Right lung (tissue), 5 donors: ENCODE data around the gene FAM210A. TPM values are rescaled to one million over a fixed set of nuclear protein-coding genes. Genes with fewer than 3 reads are reported as not detected.
"Not testable (repeated sequence)": the region's sequence is repeated elsewhere in the genome, so short reads cannot be mapped to it uniquely, and the experiment has no call there.

Source experiments
- DNase-seq, 2 donors: peaks; one replicate each; pipeline ENCODE4 v3.0.0-alpha.2; 2013
- polyA plus RNA-seq, 5 donors: library from polyadenylated mRNA; unstranded; fragments of 120-200 nt; gene quantifications; one replicate each; pipeline versions ENCODE4 v1.2.1 to v1.2.3, GENCODE V29; 2013; ENCODE audit warnings: inconsistent platforms in 1 of 5, low replicate concordance in 1 of 5; ENCODE audit not compliant: insufficient read length in 5 of 5, insufficient read depth in 1 of 5

FAM210A gene
- polyA plus RNA-seq, 5 donors: 14.6 to 17.6 (median 16.5) TPM

DNA sequence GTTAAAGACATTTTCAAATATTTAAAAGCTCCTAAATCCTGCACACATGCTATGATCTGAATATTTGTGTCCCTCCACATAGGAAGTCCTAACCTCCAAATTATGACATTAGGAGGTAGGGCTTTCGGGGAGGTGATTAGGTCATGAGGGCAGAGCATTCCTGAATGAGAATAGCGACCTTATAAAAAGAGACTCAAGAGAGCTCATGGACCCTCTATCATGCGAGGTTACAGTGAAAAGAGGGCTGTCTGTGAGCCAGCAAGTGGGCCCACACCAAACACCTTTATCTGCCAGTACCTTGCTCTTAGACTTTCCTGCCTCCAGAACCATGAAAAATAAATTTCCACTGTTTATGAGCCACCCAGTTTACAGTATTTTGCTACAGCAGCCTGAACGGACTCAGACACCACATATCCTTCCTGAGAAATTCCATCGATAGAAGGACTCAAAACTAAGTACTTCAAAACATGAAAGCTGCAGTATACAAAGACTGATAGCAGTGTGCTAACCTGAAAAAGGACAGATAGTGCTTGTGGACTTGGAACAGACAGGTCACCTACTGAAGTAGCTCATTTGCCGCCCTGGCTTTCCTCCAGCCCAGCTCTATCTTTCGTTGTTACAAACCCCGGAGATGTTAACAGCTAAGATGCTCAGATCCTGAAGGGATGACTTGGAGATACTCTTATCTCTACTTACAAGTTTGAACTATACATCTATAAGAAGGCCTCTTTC, 13.8 kb downstream of the FAM210A start:
- no peak for DNase-seq

DNA sequence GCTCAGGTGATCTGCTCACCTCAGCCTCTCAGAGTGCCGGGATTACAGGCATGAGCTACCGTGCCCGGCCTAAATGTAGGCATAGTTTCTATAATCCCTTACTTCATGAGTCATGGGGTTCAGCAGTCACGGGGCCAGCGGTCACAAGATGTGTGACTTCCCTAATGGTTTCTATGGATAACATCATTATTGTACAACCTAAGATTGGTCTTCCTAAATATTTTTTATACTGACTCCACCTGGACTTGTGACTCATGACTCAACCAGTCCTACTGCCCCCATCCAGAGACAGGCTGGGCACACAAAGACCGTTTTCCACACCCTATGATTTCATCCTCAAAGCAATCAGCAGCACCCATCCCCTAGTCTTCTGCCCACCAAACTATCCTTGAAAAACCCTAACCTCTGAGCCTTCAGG, 15.9 kb downstream of the FAM210A start:
- no peak for DNase-seq

DNA sequence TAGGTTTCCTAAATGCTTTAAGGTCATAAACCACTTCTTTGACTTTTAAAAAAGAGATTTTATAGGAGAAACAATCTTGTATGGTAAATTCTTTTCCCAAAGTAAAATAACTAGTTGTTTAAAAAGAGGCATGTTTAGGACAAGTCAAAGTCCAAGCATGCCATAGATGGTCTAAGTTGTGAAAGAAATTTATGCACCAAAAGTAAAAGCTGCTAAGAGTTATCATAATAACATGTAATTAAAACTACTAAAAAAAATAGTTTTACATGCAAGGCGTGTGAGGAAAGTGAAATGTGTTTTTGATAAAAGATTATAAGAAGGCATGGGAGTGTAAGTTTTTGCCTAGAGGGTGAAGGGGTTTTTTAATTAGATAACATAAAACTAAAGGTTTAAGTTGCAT, 22.5 kb downstream of the FAM210A start:
- no peak for DNase-seq

DNA sequence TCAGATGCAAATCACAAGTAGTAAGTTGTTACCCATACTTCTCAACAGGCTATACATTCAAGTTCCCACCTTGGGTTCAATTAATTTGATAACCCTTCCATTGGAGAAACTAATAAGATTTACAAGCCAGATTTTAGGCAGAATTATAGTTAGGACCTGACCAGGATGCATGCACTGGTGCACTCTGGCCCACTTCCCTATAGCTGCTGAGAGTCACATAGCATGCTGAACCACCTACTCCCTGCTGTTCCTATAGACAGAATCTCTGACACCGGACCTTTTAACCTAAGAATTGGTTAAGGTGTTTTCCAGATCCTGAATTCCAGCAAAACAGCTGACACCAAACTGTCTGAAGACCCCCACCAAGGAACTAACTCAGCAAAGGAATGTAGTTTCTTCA, 26.2 kb downstream of the FAM210A start:
- DNase-seq: no peak

DNA sequence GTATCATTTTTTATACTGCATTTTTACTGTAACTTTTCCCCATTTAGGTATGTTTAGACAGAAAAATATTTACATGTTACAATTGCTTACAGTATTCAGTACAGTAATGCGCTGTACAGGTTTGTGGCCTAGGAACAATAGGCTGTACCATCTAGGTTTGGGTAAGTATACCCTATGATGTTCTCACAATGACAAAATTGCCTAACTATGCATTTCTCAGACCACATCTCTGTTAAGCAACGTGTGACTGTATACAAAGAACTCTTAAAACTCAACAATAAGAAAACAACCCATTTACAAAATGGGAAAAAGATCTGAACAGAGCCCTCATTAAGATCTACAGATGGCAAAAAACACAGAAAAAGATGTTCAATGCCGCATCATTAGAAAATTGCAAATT, 29.4 kb downstream of the FAM210A start:
- no peak for DNase-seq

GRCh38 chr18:13695337-13695736, 31.0 kb downstream of the FAM210A start:
- DNase-seq: not testable (repeated sequence)

DNA sequence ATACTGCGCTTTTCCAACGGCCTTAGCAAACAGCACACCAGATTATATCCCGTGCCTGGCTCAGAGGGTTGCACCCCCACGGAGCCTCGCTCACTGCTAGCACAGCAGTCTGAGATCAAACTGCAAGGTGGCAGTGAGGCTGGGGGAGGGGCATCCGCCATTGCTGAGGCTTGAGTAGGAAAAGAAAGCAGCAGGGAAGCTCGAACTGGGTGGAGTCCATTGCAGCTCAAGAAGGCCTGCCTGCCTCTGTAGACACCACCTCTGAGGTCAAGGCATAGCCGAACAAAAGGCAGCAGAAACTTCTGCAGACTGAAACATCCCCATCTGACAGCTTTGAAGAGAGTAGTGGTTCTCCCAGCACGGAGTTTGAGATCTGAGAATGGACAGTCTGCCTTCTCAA, 36.3 kb downstream of the FAM210A start:
- DNase-seq: not testable (repeated sequence)

GRCh38 chr18:13688191-13689136, 37.9 kb downstream of the FAM210A start:
- no peak for DNase-seq

- DNase-seq: no peak
Measured at GRCh38 chr18:13684546-13684945, 41.8 kb downstream of the FAM210A start.

DNA sequence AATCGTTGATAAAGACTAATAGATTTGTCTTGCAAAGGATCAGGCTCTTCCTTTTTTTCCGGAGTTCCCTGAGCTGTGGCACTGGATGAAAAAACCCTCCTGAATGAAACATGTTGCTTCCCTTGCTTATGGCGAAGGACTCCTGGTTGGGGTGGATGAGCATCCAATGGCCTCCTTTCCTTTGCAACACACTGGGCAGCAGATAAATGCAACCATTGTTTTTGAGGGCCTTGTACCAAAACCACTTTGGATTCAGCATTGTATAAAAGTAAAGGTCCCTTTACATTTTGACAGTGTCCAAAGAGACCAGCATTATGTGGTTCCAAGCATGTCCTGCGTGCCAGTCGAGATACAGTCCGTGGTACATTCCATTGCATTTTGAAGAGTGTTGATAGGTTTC, 44.7 kb downstream of the FAM210A start:
- DNase-seq: no peak

DNA sequence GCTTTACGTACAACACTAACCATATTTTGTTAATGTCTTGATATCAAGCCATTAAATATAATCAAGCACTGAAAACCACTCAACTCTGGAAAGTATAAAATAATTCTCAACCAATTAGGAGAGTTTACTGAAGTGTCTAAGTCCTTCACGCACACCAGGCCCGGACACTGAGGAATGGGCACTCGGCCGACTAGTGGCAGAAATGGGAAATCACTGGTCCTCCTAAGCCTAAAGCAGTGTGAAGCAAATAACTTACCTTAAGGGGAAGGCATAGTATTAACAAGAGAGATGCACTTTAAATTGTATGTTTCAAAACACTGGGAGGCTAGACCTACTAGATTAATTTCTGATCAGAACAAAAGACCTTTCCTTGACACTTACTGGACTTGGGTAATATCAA, 45.7 kb downstream of the FAM210A start:
- DNase-seq: no peak

GRCh38 chr18:13677350-13677749, 49.0 kb downstream of the FAM210A start:
- DNase-seq: not testable (repeated sequence)

DNA sequence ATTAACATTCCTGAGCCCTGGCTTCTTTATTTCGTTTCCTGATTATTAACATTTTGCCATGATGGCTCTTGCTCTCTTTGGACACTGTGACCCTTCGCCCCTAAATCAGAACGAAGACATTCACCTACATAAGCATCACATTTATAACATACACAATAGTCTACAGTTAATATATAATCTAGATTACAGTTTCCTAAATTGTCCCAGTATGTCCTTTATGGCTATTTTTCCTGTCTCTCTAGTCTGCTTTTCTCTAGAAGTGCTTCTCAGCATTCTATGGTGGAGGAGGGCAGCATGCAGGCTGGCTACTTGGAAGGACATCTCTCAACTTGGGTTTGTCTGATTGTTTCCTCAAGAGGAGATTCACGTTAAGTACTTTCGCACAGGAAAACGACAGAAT, 49.9 kb downstream of the FAM210A start:
- DNase-seq: no peak

DNA sequence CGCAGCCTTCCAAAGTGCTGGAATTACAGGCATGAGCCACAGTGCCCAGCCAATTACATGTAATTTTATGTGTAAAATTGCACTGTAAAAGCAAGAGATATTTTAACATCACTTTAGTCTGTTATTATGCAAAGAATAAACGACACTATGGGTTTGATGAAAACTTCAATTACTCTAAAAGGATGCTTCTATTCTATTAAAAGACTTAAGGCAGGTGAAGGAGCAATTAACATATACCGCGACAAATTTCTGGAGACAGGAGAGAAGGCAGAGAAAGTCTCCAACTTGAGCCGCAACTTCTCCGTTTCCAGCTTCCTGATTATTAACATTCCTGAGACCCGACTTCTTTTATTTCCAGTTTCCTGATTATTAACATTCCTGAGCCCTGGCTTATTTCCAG, 53.7 kb downstream of the FAM210A start:
- no peak for DNase-seq

GRCh38 chr18:13661779-13662256, 64.5 kb downstream of the FAM210A start:
- no peak for DNase-seq

- no peak for DNase-seq
Measured at GRCh38 chr18:13661051-13661778, 65.1 kb downstream of the FAM210A start.

DNA sequence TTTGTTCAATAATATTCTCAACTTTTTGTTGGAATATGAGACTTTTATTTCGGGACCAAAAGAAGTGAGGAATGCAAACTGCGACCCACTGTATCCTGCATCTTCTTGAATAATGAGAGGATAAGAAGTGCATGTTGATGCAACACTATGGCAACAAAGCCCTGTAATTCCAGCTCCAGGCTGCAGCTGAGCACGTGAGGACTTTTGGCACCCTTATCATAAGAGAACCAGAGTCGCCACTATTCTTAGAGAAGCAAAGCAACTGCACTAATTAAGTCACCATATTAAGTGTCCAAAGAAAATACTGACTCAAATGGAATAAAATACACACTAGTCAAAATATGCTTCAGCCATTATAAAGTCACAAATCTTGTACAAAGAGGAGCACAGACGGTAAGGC, 65.8 kb downstream of the FAM210A start:
- DNase-seq: peak in 1 of 2 donors; percentile 23

- DNase-seq: no peak
Measured at GRCh38 chr18:13658436-13659204, 67.7 kb downstream of the FAM210A start.

DNA sequence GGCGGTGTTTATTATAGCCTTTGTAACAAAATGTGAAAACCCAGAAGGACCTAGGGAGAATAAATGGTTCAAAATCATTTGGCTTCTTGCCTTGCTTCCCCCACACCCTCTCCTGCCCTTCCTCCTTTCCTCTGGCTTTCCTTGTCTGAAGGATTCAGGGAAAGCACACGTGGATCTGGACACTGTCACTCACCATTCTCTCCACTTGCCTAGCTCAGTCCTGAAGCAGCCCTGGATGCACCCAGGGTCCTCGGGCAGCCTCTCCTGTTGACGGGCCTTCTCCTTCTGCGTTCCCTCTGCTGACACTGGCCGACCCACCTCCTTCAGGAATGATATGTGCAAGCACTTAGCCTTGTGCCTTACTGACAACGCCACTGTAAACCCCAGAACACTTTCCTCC, 68.4 kb downstream of the FAM210A start:
- DNase-seq: no peak

GRCh38 chr18:13653746-13654433, 72.5 kb downstream of the FAM210A start:
- no peak for DNase-seq
